ENCODE measurements around the gene SLC4A3. TPM values are rescaled to one million over a fixed set of nuclear protein-coding genes. Genes with fewer than 3 reads are reported as not detected.

The SLC4A3 gene
- total and polyA plus RNA-seq, 2 of the 13 experiments (the other 11 are each of a cell fraction or from before 2014, with no cell fraction given): 0.18 to 0.95 TPM

DNA sequence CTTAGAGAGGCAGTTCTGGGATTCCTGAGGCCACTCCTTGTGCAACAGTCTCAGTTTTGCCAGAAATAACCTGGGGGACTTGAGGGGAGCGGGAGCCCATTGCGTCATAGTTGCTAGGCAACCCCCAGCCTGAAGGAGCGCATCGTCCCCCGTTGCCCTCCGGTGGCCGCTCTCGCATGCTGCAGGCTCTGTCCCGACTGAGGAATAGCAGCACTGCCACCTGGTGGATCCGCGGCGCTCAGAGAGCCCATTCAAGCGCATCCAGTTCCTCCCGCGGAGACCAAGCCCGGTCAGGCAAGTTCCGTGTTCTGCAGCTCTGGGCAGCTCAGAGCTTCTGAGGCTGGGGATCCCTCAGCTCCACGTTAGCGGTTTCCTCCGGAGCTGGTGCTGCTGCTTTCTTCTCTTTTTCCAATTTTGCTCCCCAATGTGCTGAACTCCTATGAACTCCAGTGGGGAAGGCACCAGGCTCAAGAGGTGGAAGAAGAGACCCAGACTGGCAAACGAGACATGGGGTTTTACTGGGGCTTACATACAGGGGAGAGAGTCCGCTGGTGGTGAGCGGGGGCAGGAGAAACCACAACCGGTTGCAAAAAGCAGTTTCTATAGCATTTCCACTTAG lies 15.1 kb downstream of the SLC4A3 start (continued):
- TF ChIP-seq RARG (CRISPR knock-in tag; IDR thresholded peaks at IDR 0.05; ENCODE audit: low read depth) (no peak), ZNF562 (CRISPR knock-in tag; IDR thresholded peaks at IDR 0.05; ENCODE audit: borderline replicate concordance) (no peak), MIXL1 (CRISPR knock-in tag; IDR thresholded peaks at IDR 0.05) (peak; percentile 51; the same call in 1 of the 2 replicates)
- TF ChIP-seq, protein P1, sequence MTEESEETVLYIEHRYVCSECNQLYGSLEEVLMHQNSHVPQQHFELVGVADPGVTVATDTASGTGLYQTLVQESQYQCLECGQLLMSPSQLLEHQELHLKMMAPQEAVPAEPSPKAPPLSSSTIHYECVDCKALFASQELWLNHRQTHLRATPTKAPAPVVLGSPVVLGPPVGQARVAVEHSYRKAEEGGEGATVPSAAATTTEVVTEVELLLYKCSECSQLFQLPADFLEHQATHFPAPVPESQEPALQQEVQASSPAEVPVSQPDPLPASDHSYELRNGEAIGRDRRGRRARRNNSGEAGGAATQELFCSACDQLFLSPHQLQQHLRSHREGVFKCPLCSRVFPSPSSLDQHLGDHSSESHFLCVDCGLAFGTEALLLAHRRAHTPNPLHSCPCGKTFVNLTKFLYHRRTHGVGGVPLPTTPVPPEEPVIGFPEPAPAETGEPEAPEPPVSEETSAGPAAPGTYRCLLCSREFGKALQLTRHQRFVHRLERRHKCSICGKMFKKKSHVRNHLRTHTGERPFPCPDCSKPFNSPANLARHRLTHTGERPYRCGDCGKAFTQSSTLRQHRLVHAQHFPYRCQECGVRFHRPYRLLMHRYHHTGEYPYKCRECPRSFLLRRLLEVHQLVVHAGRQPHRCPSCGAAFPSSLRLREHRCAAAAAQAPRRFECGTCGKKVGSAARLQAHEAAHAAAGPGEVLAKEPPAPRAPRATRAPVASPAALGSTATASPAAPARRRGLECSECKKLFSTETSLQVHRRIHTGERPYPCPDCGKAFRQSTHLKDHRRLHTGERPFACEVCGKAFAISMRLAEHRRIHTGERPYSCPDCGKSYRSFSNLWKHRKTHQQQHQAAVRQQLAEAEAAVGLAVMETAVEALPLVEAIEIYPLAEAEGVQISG (CRISPR knock-in tag; IDR thresholded peaks at IDR 0.05): peak; percentile 87
- TF ChIP-seq, protein P2, sequence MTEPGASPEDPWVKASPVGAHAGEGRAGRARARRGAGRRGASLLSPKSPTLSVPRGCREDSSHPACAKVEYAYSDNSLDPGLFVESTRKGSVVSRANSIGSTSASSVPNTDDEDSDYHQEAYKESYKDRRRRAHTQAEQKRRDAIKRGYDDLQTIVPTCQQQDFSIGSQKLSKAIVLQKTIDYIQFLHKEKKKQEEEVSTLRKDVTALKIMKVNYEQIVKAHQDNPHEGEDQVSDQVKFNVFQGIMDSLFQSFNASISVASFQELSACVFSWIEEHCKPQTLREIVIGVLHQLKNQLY (CRISPR knock-in tag; IDR thresholded peaks at IDR 0.05): 0 out of 2 replicates have a peak, but pooled peaks have one; percentile 43

DNA sequence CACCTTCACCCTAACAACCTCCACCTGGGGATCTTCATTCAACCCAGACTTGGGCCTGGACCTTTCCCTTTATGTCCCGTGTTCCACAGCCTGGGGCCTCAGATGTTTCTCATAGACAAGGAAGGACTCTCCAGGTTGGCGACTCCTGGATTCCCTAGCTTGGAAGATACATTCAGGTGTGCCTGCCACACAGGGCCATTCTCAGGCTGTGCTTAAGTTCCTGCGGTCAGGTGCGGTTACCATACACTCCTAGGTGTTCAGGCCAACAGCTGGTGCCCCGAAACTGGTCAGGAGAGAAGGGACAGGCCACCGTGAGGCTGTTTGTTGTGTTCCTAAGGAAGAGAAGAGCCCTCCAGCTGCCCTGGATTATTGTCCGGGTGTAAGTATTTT lies 15.6 kb downstream of the SLC4A3 start:
- Histone ChIP-seq H2AFZ (ENCODE audit: low read length) (no peak overlapping the region), H3K4me1 (ENCODE audit: insufficient read depth, low read length) (peaks cover 29% of the 10 kb centered on the region), H3K9ac (ENCODE audit: insufficient read depth, low read depth, low read length) (no peak overlapping the region), H3K27ac (ENCODE audit: extremely low read length, insufficient read depth, low read length) (no peak overlapping the region), H3K4me2 (ENCODE audit: low read depth, low read length) (peak overlapping the region; percentile 69; the same call in 1 of the 2 replicates), H3K36me3 (replicated peaks in 1 of 2; ENCODE audit: control insufficient read depth in 1 of 2, insufficient read depth in 2 of 2, low read length in 2 of 2) (no peaks in the 10 kb centered on the region), H3K9me3 (ENCODE audit: low read length) (no peaks in the 10 kb centered on the region), H4K20me1 (ENCODE audit: insufficient read depth, low read length) (no peaks in the 10 kb centered on the region), H3K79me2 (ENCODE audit: insufficient read depth, low read length) (no peaks in the 10 kb centered on the region), H3K27me3 (ENCODE audit: control insufficient read depth in 1 of 2, insufficient read depth in 2 of 2, low read length in 2 of 2) (peaks cover 14 to 72% of the 10 kb centered on the region in 2 experiments), H3K4me3 (replicated peaks in 1 of 3; ENCODE audit: insufficient read depth in 1 of 3, low read depth in 2 of 3, low read length in 3 of 3) (peak overlapping the region in 1 of 3 experiments; percentile 36; a peak in 1 of 6 replicates)
- 58% methylated on average over 7 of the region's 7 CpGs for WGBS (ENCODE audit: low lambda C conversion rate)
- CTCF ChIA-PET (ENCODE audit: low intra/inter-chr PET ratio, low total read pairs): interaction anchor here (0.6 to 4.3 kb wide), 12 partner anchors 24 to 240 kb away, joined by 3 to 127 read pairs (median 6); partner anchors contain the start of genes CHPF, INHA, OBSL1 and STK11IP
- POLR2A ChIA-PET: interaction anchor here (1.4 to 1.5 kb wide), 2 partner anchors 72 to 103 kb away, joined by 4 read pairs; partner anchors contain the start of genes INHA and OBSL1
- in situ Hi-C loops (cut with HindIII; ENCODE audit: extremely low pct_ligation_motif_present, low pct_unique_long_range_greater_than_20kb) (loop anchor here (5.0 kb wide), 1 partner anchor 101 kb away; the partner anchor contains the start of genes CHPF and TMEM198), intact Hi-C loops (cut with micrococcal nuclease; ENCODE audit: unreplicated experiment) (loop anchor here (2.0 kb wide), 1 partner anchor 46 kb away; no protein-coding TSS in a partner anchor)
- DNase-seq (ENCODE audit: low spot score) (no peak), ATAC-seq (peak; percentile 4), FAIRE-seq (no peak)
- BruUV-seq (replicated peaks): no TSS peak
- TF ChIP-seq SMAD3 (CRISPR knock-in tag; IDR thresholded peaks at IDR 0.05) (no peak), ZNF354B (CRISPR knock-in tag; IDR thresholded peaks at IDR 0.05) (no peak), PHF21A (CRISPR knock-in tag; IDR thresholded peaks at IDR 0.05) (0 out of 2 replicates have a peak, but pooled peaks have one; percentile 8)
- TF ChIP-seq, protein P3, sequence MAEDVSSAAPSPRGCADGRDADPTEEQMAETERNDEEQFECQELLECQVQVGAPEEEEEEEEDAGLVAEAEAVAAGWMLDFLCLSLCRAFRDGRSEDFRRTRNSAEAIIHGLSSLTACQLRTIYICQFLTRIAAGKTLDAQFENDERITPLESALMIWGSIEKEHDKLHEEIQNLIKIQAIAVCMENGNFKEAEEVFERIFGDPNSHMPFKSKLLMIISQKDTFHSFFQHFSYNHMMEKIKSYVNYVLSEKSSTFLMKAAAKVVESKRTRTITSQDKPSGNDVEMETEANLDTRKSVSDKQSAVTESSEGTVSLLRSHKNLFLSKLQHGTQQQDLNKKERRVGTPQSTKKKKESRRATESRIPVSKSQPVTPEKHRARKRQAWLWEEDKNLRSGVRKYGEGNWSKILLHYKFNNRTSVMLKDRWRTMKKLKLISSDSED (CRISPR knock-in tag; IDR thresholded peaks at IDR 0.05): no peak
- TF ChIP-seq, protein P4, sequence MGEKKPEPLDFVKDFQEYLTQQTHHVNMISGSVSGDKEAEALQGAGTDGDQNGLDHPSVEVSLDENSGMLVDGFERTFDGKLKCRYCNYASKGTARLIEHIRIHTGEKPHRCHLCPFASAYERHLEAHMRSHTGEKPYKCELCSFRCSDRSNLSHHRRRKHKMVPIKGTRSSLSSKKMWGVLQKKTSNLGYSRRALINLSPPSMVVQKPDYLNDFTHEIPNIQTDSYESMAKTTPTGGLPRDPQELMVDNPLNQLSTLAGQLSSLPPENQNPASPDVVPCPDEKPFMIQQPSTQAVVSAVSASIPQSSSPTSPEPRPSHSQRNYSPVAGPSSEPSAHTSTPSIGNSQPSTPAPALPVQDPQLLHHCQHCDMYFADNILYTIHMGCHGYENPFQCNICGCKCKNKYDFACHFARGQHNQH (CRISPR knock-in tag; IDR thresholded peaks at IDR 0.05): no peak
- TF ChIP-seq, protein P5, sequence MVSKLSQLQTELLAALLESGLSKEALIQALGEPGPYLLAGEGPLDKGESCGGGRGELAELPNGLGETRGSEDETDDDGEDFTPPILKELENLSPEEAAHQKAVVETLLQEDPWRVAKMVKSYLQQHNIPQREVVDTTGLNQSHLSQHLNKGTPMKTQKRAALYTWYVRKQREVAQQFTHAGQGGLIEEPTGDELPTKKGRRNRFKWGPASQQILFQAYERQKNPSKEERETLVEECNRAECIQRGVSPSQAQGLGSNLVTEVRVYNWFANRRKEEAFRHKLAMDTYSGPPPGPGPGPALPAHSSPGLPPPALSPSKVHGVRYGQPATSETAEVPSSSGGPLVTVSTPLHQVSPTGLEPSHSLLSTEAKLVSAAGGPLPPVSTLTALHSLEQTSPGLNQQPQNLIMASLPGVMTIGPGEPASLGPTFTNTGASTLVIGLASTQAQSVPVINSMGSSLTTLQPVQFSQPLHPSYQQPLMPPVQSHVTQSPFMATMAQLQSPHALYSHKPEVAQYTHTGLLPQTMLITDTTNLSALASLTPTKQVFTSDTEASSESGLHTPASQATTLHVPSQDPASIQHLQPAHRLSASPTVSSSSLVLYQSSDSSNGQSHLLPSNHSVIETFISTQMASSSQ (IDR thresholded peaks at IDR 0.05; ENCODE audit: low read depth): no peak
- TF ChIP-seq, protein P5 (CRISPR knock-in tag; IDR thresholded peaks at IDR 0.05; ENCODE audit: borderline replicate concordance): no peak
